ENCODE measurements around the gene GRIA1. TPM values are rescaled to one million over a fixed set of nuclear protein-coding genes. Genes with fewer than 3 reads are reported as not detected.

The GRIA1 gene
- total RNA-seq, 2 donors from 2014 or later, result 12.4 to 39.0 TPM

- no peak for ATAC-seq (ENCODE audit: insufficient number of reproducible peaks, low FRiP score, low read depth)
- no peaks in the 10 kb centered on the region for H3K4me1 ChIP-seq (ENCODE audit: control insufficient read depth in 1 of 2, low read depth in 2 of 2)
- H3K27me3 ChIP-seq (replicated peaks; ENCODE audit: insufficient read depth), result no peaks in the 10 kb centered on the region
- H3K27ac ChIP-seq, result no peak overlapping the region
- no peak overlapping the region for H3K4me3 ChIP-seq
- DNase-seq (ENCODE audit: low spot score), result no peak
- no peak for TF ChIP-seq CTCF (IDR thresholded peaks at IDR 0.05)
- H3K36me3 ChIP-seq, result no peaks in the 10 kb centered on the region
- H3K9me3 ChIP-seq, result no peaks in the 10 kb centered on the region
These were observed 18.2 kb downstream of the GRIA1 start for GRCh38 chr5:153508700-153509099.

DNA sequence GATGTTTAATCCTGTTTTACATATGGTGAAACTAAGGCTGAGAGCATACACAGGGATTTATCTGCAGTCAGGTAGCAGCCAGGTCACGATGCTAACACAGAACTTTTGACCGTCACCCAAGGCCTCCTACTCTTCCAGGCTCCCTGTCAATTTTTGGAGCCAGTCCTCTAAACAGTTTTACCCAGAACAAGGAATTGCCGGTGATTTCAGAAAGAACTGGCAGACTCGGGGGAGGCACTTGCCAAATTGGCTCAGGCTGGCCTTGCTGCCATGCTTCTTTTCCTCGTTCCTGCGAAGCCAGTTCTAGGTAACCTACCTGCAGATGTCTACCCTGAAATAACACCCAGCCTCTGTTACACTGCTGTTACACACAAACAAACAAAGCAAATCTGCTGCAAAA is 21.2 kb downstream of the GRIA1 start:
- no peaks in the 10 kb centered on the region for H3K36me3 ChIP-seq
- no peaks in the 10 kb centered on the region for H3K4me1 ChIP-seq (ENCODE audit: control insufficient read depth in 1 of 2, low read depth in 2 of 2)
- ATAC-seq (ENCODE audit: insufficient number of reproducible peaks, low FRiP score, low read depth) (no peak), DNase-seq (ENCODE audit: low spot score) (no peak)
- H3K27ac ChIP-seq, result no peak overlapping the region
- no peaks in the 10 kb centered on the region for H3K27me3 ChIP-seq (replicated peaks; ENCODE audit: insufficient read depth)
- H3K4me3 ChIP-seq, result no peak overlapping the region
- H3K9me3 ChIP-seq, result no peaks in the 10 kb centered on the region
- no peak for TF ChIP-seq CTCF (IDR thresholded peaks at IDR 0.05)

GRCh38 chr5:153513156-153513555 is 22.7 kb downstream of the GRIA1 start:
- Histone ChIP-seq H3K27ac (no peak overlapping the region), H3K27me3 (replicated peaks; ENCODE audit: insufficient read depth) (no peaks in the 10 kb centered on the region)
- ATAC-seq (ENCODE audit: insufficient number of reproducible peaks, low FRiP score, low read depth), result no peak

DNA sequence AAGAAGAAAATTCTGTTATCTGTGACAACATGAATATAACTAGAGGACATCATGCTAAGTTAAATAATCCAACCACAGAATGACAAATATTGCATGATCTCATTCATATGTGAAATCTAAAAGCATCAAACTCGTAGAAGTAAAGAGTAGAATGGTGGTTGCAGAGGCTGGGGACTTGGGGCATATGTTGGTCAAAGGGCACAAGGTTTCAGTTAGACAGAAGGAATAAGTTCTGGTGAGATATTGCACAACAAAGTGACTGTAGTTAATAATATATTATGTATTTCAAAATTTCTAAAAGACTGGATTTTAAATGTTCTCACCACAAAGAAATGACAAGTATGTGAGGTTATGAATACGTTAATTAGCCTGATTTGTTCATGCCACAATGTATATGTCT is 24.8 kb downstream of the GRIA1 start:
- Histone ChIP-seq H3K27me3 (replicated peaks; ENCODE audit: insufficient read depth) (no peaks in the 10 kb centered on the region), H3K4me3 (no peak overlapping the region), H3K36me3 (no peaks in the 10 kb centered on the region), H3K4me1 (ENCODE audit: control insufficient read depth in 1 of 2, low read depth in 2 of 2) (no peaks in the 10 kb centered on the region), H3K27ac (no peak overlapping the region), H3K9me3 (no peaks in the 10 kb centered on the region)
- no peak for ATAC-seq (ENCODE audit: insufficient number of reproducible peaks, low FRiP score, low read depth)
- no peak for DNase-seq (ENCODE audit: low spot score)
- TF ChIP-seq CTCF (IDR thresholded peaks at IDR 0.05), result no peak

More at GRCh38 chr5:153513156-153513555, 22.7 kb downstream of the GRIA1 start:
- H3K36me3 ChIP-seq, result no peaks in the 10 kb centered on the region
- H3K4me3 ChIP-seq, result no peak overlapping the region
- no peaks in the 10 kb centered on the region for H3K4me1 ChIP-seq (ENCODE audit: control insufficient read depth in 1 of 2, low read depth in 2 of 2)
- TF ChIP-seq CTCF (IDR thresholded peaks at IDR 0.05), result no peak
- H3K9me3 ChIP-seq, result no peaks in the 10 kb centered on the region
- DNase-seq (ENCODE audit: low spot score), result no peak

- no peaks in the 10 kb centered on the region for H3K36me3 ChIP-seq
- no peaks in the 10 kb centered on the region for H3K9me3 ChIP-seq
- ATAC-seq (ENCODE audit: insufficient number of reproducible peaks, low FRiP score, low read depth) (no peak), DNase-seq (ENCODE audit: low spot score) (no peak)
- H3K4me3 ChIP-seq, result no peak overlapping the region
- no peaks in the 10 kb centered on the region for H3K27me3 ChIP-seq (replicated peaks; ENCODE audit: insufficient read depth)
- no peaks in the 10 kb centered on the region for H3K4me1 ChIP-seq (ENCODE audit: control insufficient read depth in 1 of 2, low read depth in 2 of 2)
- no peak overlapping the region for H3K27ac ChIP-seq
- no peak for TF ChIP-seq CTCF (IDR thresholded peaks at IDR 0.05)
These were observed 26.2 kb downstream of the GRIA1 start for GRCh38 chr5:153516504-153517240.
